WTC11 (cell line): Measurements from ENCODE around the gene ETV6. TPM values are rescaled to one million over a fixed set of nuclear protein-coding genes. Genes with fewer than 3 reads are reported as not detected.

Experiments used
- ATAC-seq: fragments of 200-7000 bp; cut with Tn5 transposase; 2 replicates; pipeline ENCODE4 v1.10.0; 2021; ENCODE audit warnings: mild to moderate bottlenecking, moderate library complexity
- CTCF ChIA-PET: fragments of 300-600 bp; sonication (Branson Sonifier 250); formaldehyde crosslinking; loops from one replicate; lab custom pipeline; 2021; ENCODE audit warnings: antibody characterized with exemption; lab: Charles Lee
- POLR2A ChIA-PET: fragments of 350-600 bp; sonication (Branson Sonifier 250); formaldehyde crosslinking; loops from one replicate; lab custom pipeline; 2021; ENCODE audit warnings: antibody characterized with exemption; lab: Charles Lee
- DNase-seq: peaks from one replicate; pipeline ENCODE4 v3.0.0; 2021; ENCODE audit warnings: low spot score
- H3K27ac Mint-ChIP-seq: 2 replicates; pipeline ENCODE4 v1.8.0; 2021; ENCODE audit warnings: mixed read lengths
- H3K27me3 Mint-ChIP-seq: 2 replicates; pipeline ENCODE4 v1.8.0; 2021; ENCODE audit warnings: low read depth, mild to moderate bottlenecking, moderate library complexity, mixed read lengths
- H3K36me3 Mint-ChIP-seq: 2 replicates; pipeline ENCODE4 v1.8.0; 2021; ENCODE audit warnings: mixed read lengths
- H3K4me1 Mint-ChIP-seq: 2 replicates; pipeline ENCODE4 v1.8.0; 2022; ENCODE audit warnings: mixed read lengths
- H3K4me3 Mint-ChIP-seq: 2 replicates; pipeline ENCODE4 v1.8.0; 2021; ENCODE audit warnings: mild to moderate bottlenecking, moderate library complexity, mixed read lengths
- H3K9me3 Mint-ChIP-seq: 2 replicates; pipeline ENCODE4 v1.8.0; 2021; ENCODE audit warnings: mixed read lengths
- AFF4 ChIP-seq: sonication (generic); formaldehyde crosslinking; IDR thresholded peaks from 2 replicates; pipeline ENCODE4 v1.8.1; 2023; ENCODE audit warnings: mild to moderate bottlenecking, missing genetic modification reagents, borderline replicate concordance
- AR ChIP-seq: fragments of 250-450 bp; sonication (Bioruptor Pico); IDR thresholded peaks from 2 replicates; pipeline ENCODE4 v1.9.0; 2021; ENCODE audit warnings: mild to moderate bottlenecking
- ATF3 ChIP-seq: sonication (generic); formaldehyde crosslinking; conservative IDR thresholded peaks from 2 replicates; pipeline ENCODE4 v1.8.1; 2022; ENCODE audit warnings: mild to moderate bottlenecking, missing genetic modification reagents
- CREB1 ChIP-seq: sonication (generic); formaldehyde crosslinking; IDR thresholded peaks from 2 replicates; pipeline ENCODE4 v1.8.0; 2023; ENCODE audit warnings: mild to moderate bottlenecking, missing genetic modification reagents
- ESRRA ChIP-seq: sonication (generic); formaldehyde crosslinking; IDR thresholded peaks from 2 replicates; pipeline ENCODE4 v1.8.1; 2022; ENCODE audit warnings: mild to moderate bottlenecking, missing genetic modification reagents, borderline replicate concordance
- GTF2I ChIP-seq: fragments of 250-450 bp; sonication (Bioruptor Pico); conservative IDR thresholded peaks from 2 replicates; pipeline ENCODE4 v1.4.0; 2021; ENCODE audit warnings: mild to moderate bottlenecking
- NFATC4 ChIP-seq: fragments of 250-450 bp; sonication (Bioruptor Pico); IDR thresholded peaks from 2 replicates; pipeline ENCODE4 v1.9.0; 2021; ENCODE audit warnings: mild to moderate bottlenecking
- NR3C1 ChIP-seq: sonication (generic); formaldehyde crosslinking; conservative IDR thresholded peaks from 2 replicates; pipeline ENCODE4 v1.8.1; 2023; ENCODE audit warnings: low read depth, mild to moderate bottlenecking, missing genetic modification reagents
- PRDM15 ChIP-seq: sonication (generic); formaldehyde crosslinking; IDR thresholded peaks from 2 replicates; pipeline ENCODE4 v1.8.0; 2022; ENCODE audit warnings: missing genetic modification reagents
- SOX15 ChIP-seq: fragments of 250-450 bp; sonication (Bioruptor Pico); IDR thresholded peaks from 2 replicates; pipeline ENCODE4 v1.9.0; 2021; ENCODE audit warnings: mild to moderate bottlenecking
- SP1 ChIP-seq: sonication (generic); formaldehyde crosslinking; conservative IDR thresholded peaks from 2 replicates; pipeline ENCODE4 v1.8.1; 2022; ENCODE audit warnings: missing genetic modification reagents
- USF1 ChIP-seq: sonication (generic); formaldehyde crosslinking; IDR thresholded peaks from 2 replicates; pipeline ENCODE4 v1.8.0; 2022; ENCODE audit warnings: mild to moderate bottlenecking, missing genetic modification reagents
- ZBTB43 ChIP-seq: sonication (generic); formaldehyde crosslinking; IDR thresholded peaks from 2 replicates; pipeline ENCODE4 v1.8.1; 2023; ENCODE audit warnings: mild to moderate bottlenecking, missing genetic modification reagents
- ZNF121 ChIP-seq: sonication (generic); formaldehyde crosslinking; IDR thresholded peaks from 2 replicates; pipeline ENCODE4 v1.8.0; 2023; ENCODE audit warnings: missing genetic modification reagents
- ZNF219 ChIP-seq: sonication (generic); formaldehyde crosslinking; IDR thresholded peaks from 2 replicates; pipeline ENCODE4 v1.8.0; 2023; ENCODE audit warnings: missing genetic modification reagents, mild to moderate bottlenecking, borderline replicate concordance
- ZNF263 ChIP-seq: sonication (generic); formaldehyde crosslinking; IDR thresholded peaks from 2 replicates; pipeline ENCODE4 v1.8.1; 2022; ENCODE audit warnings: low read depth, mild to moderate bottlenecking, moderate library complexity, missing genetic modification reagents
- ZNF396 ChIP-seq: fragments of 250-450 bp; sonication (Bioruptor Pico); IDR thresholded peaks from 2 replicates; pipeline ENCODE4 v1.8.0; 2021; ENCODE audit warnings: mild to moderate bottlenecking, moderate library complexity, borderline replicate concordance
- ZNF512 ChIP-seq: sonication (generic); formaldehyde crosslinking; IDR thresholded peaks from 2 replicates; pipeline ENCODE4 v1.8.1; 2022; ENCODE audit warnings: missing genetic modification reagents, borderline replicate concordance
- total RNA-seq: library from RNA; stranded (reverse); gene quantifications from 3 replicates; pipeline ENCODE4 v1.2.3, GENCODE V29; 2021

ETV6 gene
- total RNA-seq, 1 experiment from 2014 or later: 23.5 TPM

GRCh38 chr12:11808931-11809330 lies 159.5 kb downstream of the ETV6 start (continued):
- TF ChIP-seq PRDM15 (CRISPR knock-in tag): no peak

- Mint-ChIP-seq H3K27me3 (no peaks in the 10 kb centered on the region), H3K9me3 (no peaks in the 10 kb centered on the region), H3K4me3 (no peak overlapping the region), H3K4me1 (peaks cover 80% of the 10 kb centered on the region), H3K27ac (no peak overlapping the region), H3K36me3 (no peaks in the 10 kb centered on the region)
- DNase-seq (no peak), ATAC-seq (no peak)
- POLR2A ChIA-PET: no interaction called here
- CTCF ChIA-PET: interaction anchor here (1.6 kb wide), 1 partner anchor 76 kb away, joined by 6 read pairs; no protein-coding TSS in a partner anchor
- TF ChIP-seq ESRRA (no peak), ZNF512 (no peak), ZBTB43 (CRISPR knock-in tag) (no peak), ATF3 (no peak), AR (no peak), ZNF396 (CRISPR knock-in tag) (no peak), ZNF263 (CRISPR knock-in tag) (no peak), USF1 (CRISPR knock-in tag) (no peak), AFF4 (CRISPR knock-in tag) (no peak), SP1 (CRISPR knock-in tag) (no peak), SOX15 (CRISPR knock-in tag) (no peak), ZNF121 (CRISPR knock-in tag) (no peak), GTF2I (no peak), ZNF219 (CRISPR knock-in tag) (no peak), CREB1 (CRISPR knock-in tag) (no peak), NR3C1 (no peak), NFATC4 (CRISPR knock-in tag) (no peak)
Measured at GRCh38 chr12:11810206-11810545, 160.7 kb downstream of the ETV6 start.
